GM23248 (cell line): ENCODE data around the gene ADGRD1.

Source experiments
- EZH2 ChIP-seq: fragments of 200-600 bp; sonication (generic); IDR thresholded peaks from 2 replicates; pipeline ENCODE4 v1.6.1; 2018; ENCODE audit warnings: antibody characterized with exemption, mild to moderate bottlenecking; ENCODE audit not compliant: insufficient read depth, poor library complexity, severe bottlenecking
- EZH2phosphoT487 ChIP-seq: fragments of 200-600 bp; sonication (generic); IDR thresholded peaks from 2 replicates; pipeline ENCODE4 v1.6.1; 2018; ENCODE audit warnings: antibody characterized with exemption, moderate library complexity, mild to moderate bottlenecking, low read depth; ENCODE audit not compliant: insufficient read depth

DNA sequence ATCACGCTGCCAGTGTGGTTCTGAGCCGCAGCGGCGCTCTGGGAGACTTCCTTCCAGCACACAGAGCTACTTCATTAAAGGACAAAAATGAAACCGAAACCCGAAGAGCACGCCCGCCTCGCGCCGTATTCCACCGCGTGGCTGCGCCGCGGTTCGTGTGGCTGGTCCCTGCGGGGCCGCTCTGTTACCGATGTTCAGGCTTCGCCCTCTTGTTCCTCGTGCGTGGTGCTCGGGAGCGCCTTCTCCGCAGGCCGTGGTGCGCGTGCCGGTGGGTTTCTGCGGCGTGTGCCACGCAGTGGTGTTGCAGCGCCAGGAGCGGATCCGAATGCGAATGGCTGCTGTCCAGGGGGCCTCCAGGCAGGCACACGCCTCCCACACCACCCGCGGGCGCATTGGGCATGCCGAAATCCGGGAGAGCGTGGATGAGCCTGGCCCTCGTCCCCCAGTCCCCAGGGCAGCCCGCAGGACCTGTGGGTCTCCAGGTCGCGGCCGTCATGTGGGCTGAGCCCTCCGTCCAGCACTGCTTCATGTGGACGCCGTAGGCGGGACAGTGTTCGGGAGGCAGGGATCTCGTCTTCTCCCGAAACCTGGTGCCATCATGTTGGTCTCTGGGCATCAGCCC, 91.2 kb downstream of the ADGRD1 start:
- TF ChIP-seq EZH2 (no peak), EZH2phosphoT487 (no peak)
